ENCODE measurements around the gene CLDN9.
"Not testable (repeated sequence)": the region's sequence is repeated elsewhere in the genome, so short reads cannot be mapped to it uniquely, and the experiment has no call there.

The CLDN9 gene

DNA sequence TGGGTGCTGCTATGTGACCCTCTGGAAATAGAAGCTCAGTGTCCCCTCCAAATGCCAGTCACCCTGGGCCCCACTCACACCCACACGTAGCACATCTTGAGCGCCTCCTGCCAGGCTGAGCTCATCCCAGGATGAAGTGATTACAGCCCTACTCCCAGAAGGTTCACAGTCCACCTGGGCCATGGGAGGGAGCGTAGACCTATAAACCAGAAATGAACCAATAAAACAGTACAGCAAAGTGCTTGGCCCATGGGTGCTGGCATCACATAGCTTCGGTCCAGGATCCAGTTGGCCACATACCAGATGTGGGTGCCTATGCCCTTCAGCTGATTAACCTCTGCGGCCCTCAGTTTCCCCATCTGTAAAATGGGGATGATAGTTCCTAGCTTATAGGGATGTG, 26.2 kb downstream of the CLDN9 start:
- H3K9me3 Mint-ChIP-seq: no peaks in the 10 kb centered on the region
- no peak overlapping the region for H3K4me3 Mint-ChIP-seq
- no peaks in the 10 kb centered on the region for H3K36me3 Mint-ChIP-seq (ENCODE audit: low read depth)
- peaks cover 8% of the 10 kb centered on the region for H3K4me1 Mint-ChIP-seq (ENCODE audit: low read depth)
- peaks cover 55% of the 10 kb centered on the region for H3K27me3 Mint-ChIP-seq
- H3K27ac Mint-ChIP-seq: no peak overlapping the region

- Mint-ChIP-seq H3K27me3 (peaks cover 56% of the 10 kb centered on the region), H3K9me3 (no peaks in the 10 kb centered on the region), H3K36me3 (ENCODE audit: low read depth) (no peaks in the 10 kb centered on the region), H3K4me1 (ENCODE audit: low read depth) (peaks cover 16% of the 10 kb centered on the region), H3K27ac (no peak overlapping the region), H3K4me3 (no peak overlapping the region)
Measured at GRCh38 chr16:3042376-3042775, 29.7 kb downstream of the CLDN9 start.

GRCh38 chr16:3044708-3045107, 32.0 kb downstream of the CLDN9 start:
- Mint-ChIP-seq H3K9me3 (no peaks in the 10 kb centered on the region), H3K27me3 (peaks cover 45% of the 10 kb centered on the region), H3K4me1 (ENCODE audit: low read depth) (peaks cover 18% of the 10 kb centered on the region), H3K36me3 (ENCODE audit: low read depth) (no peaks in the 10 kb centered on the region), H3K27ac (no peak overlapping the region), H3K4me3 (peak overlapping the region; percentile 65)

DNA sequence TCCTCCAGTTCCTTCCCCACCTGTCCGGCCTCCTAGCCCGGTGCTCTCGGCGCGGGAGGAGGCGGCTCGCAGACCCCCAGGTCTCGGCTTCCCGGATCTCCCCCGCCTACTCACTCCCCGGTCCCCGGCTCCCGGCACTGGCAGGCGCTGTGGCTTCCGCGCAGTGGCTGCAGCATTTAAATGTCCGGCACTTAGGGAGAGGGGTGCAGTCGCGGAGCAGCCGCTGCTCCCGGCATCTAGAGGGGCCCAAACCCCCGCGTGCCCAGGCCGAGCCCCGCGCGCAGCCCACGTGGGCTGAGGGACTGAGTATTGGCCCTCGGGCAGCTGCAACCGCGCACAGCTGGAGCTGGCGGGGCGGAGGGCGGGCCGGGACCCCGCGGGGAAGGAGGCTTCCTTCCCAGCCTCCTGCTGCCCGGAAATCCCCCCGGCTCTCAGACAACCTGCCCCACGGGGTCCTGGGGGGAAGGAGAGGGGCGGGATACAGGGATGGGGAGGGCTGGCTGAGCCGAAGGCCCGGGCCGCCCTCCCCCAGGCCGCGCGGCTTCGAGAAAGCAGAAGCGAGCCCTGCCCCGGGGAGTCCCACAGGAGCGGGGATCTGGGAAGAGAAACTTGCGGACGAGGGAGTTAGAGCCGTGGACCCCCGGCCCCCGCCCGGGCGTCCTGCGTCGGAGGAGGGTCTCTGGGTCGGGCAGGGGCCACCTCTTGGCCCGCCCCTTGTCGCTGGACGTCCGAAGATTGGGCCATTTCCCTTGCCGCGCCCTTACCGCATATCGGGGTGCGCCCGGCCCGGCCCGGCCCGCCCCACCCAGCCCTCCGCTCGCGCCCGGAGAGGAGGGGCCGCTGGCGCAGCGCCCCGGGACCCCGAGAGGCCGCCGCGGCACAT, 33.3 kb downstream of the CLDN9 start, which contains the start of gene MMP25:
TSS of gene MMP25 (plus strand) at position 804 of the 883 bp plus-strand sequence. CDS start 357 bp downstream, outside the sequence.
- no peaks in the 10 kb centered on the region for H3K36me3 Mint-ChIP-seq (ENCODE audit: low read depth)
- no peak within 1 kb of the TSS for H3K27ac Mint-ChIP-seq
- H3K4me1 Mint-ChIP-seq (ENCODE audit: low read depth): peaks cover 17% of the 10 kb centered on the region
- H3K4me3 Mint-ChIP-seq: peak within 1 kb of the TSS; percentile 65
- H3K9me3 Mint-ChIP-seq: no peaks in the 10 kb centered on the region
- peaks cover 39% of the 10 kb centered on the region for H3K27me3 Mint-ChIP-seq

DNA sequence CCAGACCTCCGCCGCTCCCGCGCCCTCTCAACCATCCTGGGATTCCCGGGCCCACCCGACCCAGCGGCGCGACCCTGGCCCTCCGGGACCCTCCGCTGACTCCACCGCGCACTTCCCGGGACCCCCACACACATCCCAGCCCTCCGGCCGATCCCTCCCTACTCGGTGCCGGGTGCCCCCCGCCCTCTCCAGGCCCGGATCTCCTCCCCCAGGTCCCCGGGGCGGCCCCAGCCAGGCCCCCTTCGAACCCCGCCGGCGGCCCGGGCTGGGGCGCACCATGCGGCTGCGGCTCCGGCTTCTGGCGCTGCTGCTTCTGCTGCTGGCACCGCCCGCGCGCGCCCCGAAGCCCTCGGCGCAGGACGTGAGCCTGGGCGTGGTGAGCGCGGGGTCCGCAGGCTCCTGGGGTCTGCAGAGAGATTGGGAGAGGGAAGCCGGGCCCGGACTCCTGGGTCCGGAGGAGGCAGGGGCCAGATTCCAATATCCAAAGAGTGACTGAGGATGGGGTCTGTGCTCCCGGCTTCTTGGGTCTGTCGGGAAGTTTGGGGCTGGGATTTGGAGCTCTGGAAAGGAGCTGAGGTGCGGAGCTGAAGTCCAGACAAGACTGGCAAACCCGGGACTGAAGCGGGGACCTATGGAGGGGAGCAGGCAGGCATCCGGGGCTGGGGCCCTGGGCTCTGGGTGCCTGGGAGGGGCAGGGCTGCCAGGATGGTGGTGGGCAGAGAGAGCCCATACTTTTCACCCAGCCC, 34.1 kb downstream of the CLDN9 start:
- H3K27me3 Mint-ChIP-seq: peaks cover 39% of the 10 kb centered on the region
- peaks cover 17% of the 10 kb centered on the region for H3K4me1 Mint-ChIP-seq (ENCODE audit: low read depth)
- H3K27ac Mint-ChIP-seq: no peak overlapping the region
- no peaks in the 10 kb centered on the region for H3K36me3 Mint-ChIP-seq (ENCODE audit: low read depth)
- H3K9me3 Mint-ChIP-seq: no peaks in the 10 kb centered on the region
- no peak overlapping the region for H3K4me3 Mint-ChIP-seq

GRCh38 chr16:3047387-3047720, 34.6 kb downstream of the CLDN9 start:
- no peak overlapping the region for H3K4me3 Mint-ChIP-seq
- no peaks in the 10 kb centered on the region for H3K36me3 Mint-ChIP-seq (ENCODE audit: low read depth)
- no peak overlapping the region for H3K27ac Mint-ChIP-seq
- H3K9me3 Mint-ChIP-seq: no peaks in the 10 kb centered on the region
- peaks cover 17% of the 10 kb centered on the region for H3K4me1 Mint-ChIP-seq (ENCODE audit: low read depth)
- H3K27me3 Mint-ChIP-seq: peaks cover 39% of the 10 kb centered on the region

DNA sequence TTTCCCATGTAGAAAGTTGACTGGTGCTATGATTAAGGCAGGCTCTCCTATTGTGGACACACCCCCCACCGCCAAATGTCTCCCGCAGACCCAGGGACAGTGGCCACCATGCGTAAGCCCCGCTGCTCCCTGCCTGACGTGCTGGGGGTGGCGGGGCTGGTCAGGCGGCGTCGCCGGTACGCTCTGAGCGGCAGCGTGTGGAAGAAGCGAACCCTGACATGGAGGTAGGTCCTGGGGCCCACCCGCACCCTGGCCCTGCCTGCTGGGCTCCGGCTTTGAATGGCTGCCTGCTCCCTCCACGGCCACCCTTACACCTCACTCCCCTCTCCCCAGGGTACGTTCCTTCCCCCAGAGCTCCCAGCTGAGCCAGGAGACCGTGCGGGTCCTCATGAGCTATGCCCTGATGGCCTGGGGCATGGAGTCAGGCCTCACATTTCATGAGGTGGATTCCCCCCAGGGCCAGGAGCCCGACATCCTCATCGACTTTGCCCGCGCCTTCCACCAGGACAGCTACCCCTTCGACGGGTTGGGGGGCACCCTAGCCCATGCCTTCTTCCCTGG, 37.3 kb downstream of the CLDN9 start:
- no peak overlapping the region for H3K27ac Mint-ChIP-seq
- H3K4me3 Mint-ChIP-seq: no peak overlapping the region
- no peaks in the 10 kb centered on the region for H3K9me3 Mint-ChIP-seq
- H3K36me3 Mint-ChIP-seq (ENCODE audit: low read depth): peaks cover under 1% of the 10 kb centered on the region
- H3K4me1 Mint-ChIP-seq (ENCODE audit: low read depth): peaks cover 21% of the 10 kb centered on the region
- peaks cover 20% of the 10 kb centered on the region for H3K27me3 Mint-ChIP-seq

DNA sequence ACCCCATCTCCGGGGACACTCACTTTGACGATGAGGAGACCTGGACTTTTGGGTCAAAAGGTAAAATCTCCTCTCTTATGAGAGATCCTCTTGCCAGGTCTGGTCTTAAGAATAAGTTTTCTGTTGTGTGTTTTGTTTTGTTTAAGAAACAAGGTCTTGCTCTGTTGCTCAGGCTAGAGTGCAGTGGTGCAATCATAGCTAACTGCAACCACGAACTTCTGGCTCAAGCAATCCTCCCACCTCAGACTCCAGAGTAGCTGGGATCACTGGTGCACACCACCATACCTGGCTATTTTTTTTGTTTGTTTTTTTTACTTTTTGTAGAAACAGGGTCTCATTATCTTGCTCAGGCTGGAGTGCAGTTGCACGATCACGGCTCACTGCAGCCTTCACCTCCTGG, 37.8 kb downstream of the CLDN9 start:
- Mint-ChIP-seq H3K4me1 (ENCODE audit: low read depth) (peaks cover 21% of the 10 kb centered on the region), H3K9me3 (no peaks in the 10 kb centered on the region), H3K36me3 (ENCODE audit: low read depth) (peaks cover 5% of the 10 kb centered on the region), H3K27me3 (peaks cover 15% of the 10 kb centered on the region), H3K27ac (no peak overlapping the region), H3K4me3 (no peak overlapping the region)

DNA sequence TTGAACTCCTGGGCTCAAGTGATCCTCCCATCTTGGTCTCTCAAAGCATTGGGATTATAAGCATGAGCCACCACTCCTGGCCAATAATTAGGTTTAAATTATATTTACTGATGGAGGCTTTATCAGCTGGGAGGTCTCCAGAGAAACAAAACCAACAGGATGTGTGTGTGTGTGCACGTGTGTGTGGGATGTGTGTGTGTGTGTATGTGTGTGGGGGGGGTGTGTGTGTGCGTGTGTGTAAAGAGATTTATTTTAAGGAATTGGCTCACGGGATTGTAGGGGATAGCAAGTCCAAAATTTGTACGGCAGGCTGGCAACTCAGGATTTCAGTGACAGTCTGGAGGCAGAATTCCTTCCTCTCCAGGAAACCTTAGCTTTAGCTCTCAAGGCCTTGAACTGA, 38.3 kb downstream of the CLDN9 start:
- Mint-ChIP-seq H3K9me3 (no peaks in the 10 kb centered on the region), H3K36me3 (ENCODE audit: low read depth) (peaks cover 5% of the 10 kb centered on the region), H3K27me3 (peaks cover 14% of the 10 kb centered on the region), H3K27ac (no peak overlapping the region), H3K4me3 (no peak overlapping the region), H3K4me1 (ENCODE audit: low read depth) (peaks cover 24% of the 10 kb centered on the region)

DNA sequence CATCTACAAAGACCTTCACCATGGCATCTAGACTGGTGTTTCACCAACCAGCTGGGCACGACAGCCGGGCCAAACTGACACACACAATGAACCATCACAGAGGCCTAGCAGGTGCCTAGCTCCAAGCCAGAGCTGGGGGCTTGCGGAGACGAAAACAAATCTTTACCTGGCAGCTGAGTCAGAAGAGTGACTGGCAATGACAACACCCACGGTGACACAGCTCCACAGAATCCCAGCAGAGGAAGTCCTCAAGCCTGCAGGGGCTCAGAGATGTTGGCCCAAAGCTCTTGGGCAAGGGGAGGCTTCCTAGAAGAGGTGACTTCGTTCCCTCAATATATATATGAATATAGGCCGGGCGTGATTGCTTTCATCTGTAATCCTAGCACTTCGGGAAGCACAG, 38.8 kb downstream of the CLDN9 start:
- Mint-ChIP-seq H3K4me3 (no peak overlapping the region), H3K4me1 (ENCODE audit: low read depth) (peaks cover 27% of the 10 kb centered on the region), H3K9me3 (no peaks in the 10 kb centered on the region), H3K36me3 (ENCODE audit: low read depth) (peaks cover 5% of the 10 kb centered on the region), H3K27me3 (peaks cover 14% of the 10 kb centered on the region), H3K27ac (no peak overlapping the region)

DNA sequence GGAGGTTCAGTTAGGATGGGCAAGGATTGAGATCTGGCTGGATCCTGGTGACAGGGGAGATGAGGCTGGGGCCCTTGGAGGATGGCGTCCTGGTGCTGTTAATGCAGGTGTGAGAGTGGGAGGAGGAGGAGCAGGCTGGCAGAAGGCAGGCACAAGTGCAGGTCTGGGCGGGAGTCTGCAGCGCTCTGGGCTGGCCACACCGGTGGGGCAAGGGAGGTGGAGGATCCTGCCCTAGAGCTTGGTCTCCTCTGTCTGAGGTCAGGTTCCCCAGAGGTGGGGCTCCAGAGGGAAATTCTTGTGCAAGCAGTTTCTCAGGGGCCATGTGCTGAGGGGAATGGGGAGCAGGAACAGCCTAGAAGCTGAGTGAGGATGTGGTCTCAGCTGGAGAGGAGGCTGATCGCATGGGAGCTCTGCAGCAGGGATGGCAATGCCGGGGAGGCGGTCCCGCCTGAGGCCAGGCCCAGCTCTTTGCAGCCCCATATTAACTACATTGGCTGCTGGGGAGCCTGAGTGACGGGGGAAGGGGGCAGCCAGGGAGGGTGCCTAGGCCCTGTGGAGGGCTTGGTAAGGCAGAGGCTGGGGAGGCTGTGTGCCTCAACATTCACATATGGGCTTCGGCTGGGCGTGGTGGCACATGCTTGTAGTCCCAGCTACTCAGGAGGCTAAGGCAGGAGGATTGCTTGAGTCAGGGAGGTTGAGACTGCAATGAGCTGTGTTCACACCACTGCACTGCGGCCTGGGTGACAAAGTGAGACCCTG, 40.0 kb downstream of the CLDN9 start:
- H3K9me3 Mint-ChIP-seq; H3K27ac Mint-ChIP-seq; H3K27me3 Mint-ChIP-seq; H3K4me3 Mint-ChIP-seq; H3K36me3 Mint-ChIP-seq (ENCODE audit: low read depth): not testable (repeated sequence)
- peaks cover 40% of the 10 kb centered on the region for H3K4me1 Mint-ChIP-seq (ENCODE audit: low read depth)

DNA sequence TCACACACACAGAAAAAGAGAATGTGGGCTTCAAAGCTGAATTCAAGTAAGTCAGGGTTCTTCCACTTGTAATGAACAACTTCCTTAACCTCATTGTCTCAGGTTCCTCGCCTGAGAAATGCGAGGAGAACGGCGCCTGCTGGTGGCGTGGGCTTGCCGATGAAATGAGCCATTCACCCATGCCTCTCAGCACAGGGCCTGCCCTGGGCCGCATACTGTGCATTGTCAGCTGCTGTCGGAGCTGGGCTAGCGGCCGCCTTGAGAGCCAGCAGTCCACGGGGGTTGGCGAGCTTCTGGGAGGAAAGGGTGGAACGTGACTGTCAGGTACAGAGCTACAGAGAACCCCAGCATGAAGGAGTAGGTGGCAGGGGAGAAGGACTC, 40.6 kb downstream of the CLDN9 start:
- peaks cover 38% of the 10 kb centered on the region for H3K4me1 Mint-ChIP-seq (ENCODE audit: low read depth)
- H3K27me3 Mint-ChIP-seq; H3K36me3 Mint-ChIP-seq (ENCODE audit: low read depth); H3K27ac Mint-ChIP-seq; H3K9me3 Mint-ChIP-seq; H3K4me3 Mint-ChIP-seq: not testable (repeated sequence)

GRCh38 chr16:3054965-3055733, 42.4 kb downstream of the CLDN9 start:
- Mint-ChIP-seq H3K27ac (no peak overlapping the region), H3K27me3 (no peaks in the 10 kb centered on the region), H3K36me3 (ENCODE audit: low read depth) (peaks cover 9% of the 10 kb centered on the region), H3K4me1 (ENCODE audit: low read depth) (peaks cover 44% of the 10 kb centered on the region), H3K9me3 (no peaks in the 10 kb centered on the region), H3K4me3 (peak overlapping the region; percentile 27)

- not testable (repeated sequence) for H3K36me3 Mint-ChIP-seq (ENCODE audit: low read depth); H3K9me3 Mint-ChIP-seq; H3K27me3 Mint-ChIP-seq; H3K4me3 Mint-ChIP-seq; H3K27ac Mint-ChIP-seq
- H3K4me1 Mint-ChIP-seq (ENCODE audit: low read depth): peaks cover 49% of the 10 kb centered on the region
Measured at GRCh38 chr16:3055734-3056115, 43.0 kb downstream of the CLDN9 start.
